Prostate gland (tissue), 2 donors: ENCODE results near the gene GRIK3. TPM values are rescaled to one million over a fixed set of nuclear protein-coding genes. Genes with fewer than 3 reads are reported as not detected.

Experiments
- DNase-seq: peaks from one replicate; pipeline ENCODE4 v3.0.0-alpha.2; 2019; ENCODE audit warnings: low spot score
- H3K27ac ChIP-seq, 2 donors: fragments of 200-600 bp; sonication (generic); 2 replicates each; pipeline ENCODE4 v1.5.1; 2017 to 2019
- H3K27me3 ChIP-seq: fragments of 200-600 bp; sonication (generic); replicated peaks from 2 replicates; pipeline ENCODE4 v1.5.1; 2019; ENCODE audit not compliant: insufficient read depth
- H3K36me3 ChIP-seq, 2 donors: fragments of 200-600 bp; sonication (generic); 1 replicate in 1 of 2; 2 replicates in 1 of 2; pipeline versions ENCODE4 v1.5.1 to v1.8.1; 2017 to 2019
- H3K4me1 ChIP-seq: fragments of 200-600 bp; sonication (generic); replicated peaks from 2 replicates; pipeline ENCODE4 v1.5.1; 2019
- H3K4me3 ChIP-seq, 2 donors: fragments of 200-600 bp; sonication (generic); 2 replicates each; pipeline ENCODE4 v1.5.1; 2017 to 2019
- H3K9me3 ChIP-seq: fragments of 200-600 bp; sonication (generic); 2 replicates; pipeline ENCODE4 v1.5.1; 2017
- POLR2A ChIP-seq: fragments of 450-650 bp; IDR thresholded peaks from one replicate; pipeline ENCODE4 v1.6.1; 2016; ENCODE audit warnings: antibody characterized with exemption, mild to moderate bottlenecking
- POLR2AphosphoS5 ChIP-seq: sonication (generic); formaldehyde crosslinking; IDR thresholded peaks from one replicate; pipeline ENCODE4 v1.6.1; 2017; ENCODE audit warnings: antibody characterized with exemption
- WGBS: methylation state at CpG from one replicate; pipeline ENCODE4 v1.1.5; 2018; 5-methylcytosine and 5-hydroxymethylcytosine counted together
- intact Hi-C: fragments of 100-400 bp; cut with DNase I; formaldehyde crosslinking; loops from one replicate; pipeline ENCODE4 v1.14.2; 2022
- total RNA-seq, 2 donors: library from RNA; depleted of rRNA; stranded (reverse); fragments of >200 nt; gene quantifications; one replicate each; pipeline ENCODE4 v1.1.0, GENCODE V29; 2016
- TF ChIP-seq, protein P1 (sequence below), 4 experiments: fragments of 200-600 bp in 2 of 4; fragments of 450-650 bp in 2 of 4; sonication (generic) in 2 of 4; IDR thresholded peaks; 1 replicate in 3 of 4; 2 replicates in 1 of 4; pipeline ENCODE4 v1.5.1; 2016 to 2019; ENCODE audit warnings: antibody characterized with exemption in 4 of 4, mild to moderate bottlenecking in 2 of 4, moderate library complexity in 2 of 4

GRIK3 gene
- total RNA-seq, 2 donors from 2014 or later, result 0.36 to 5.9 TPM

- no peak for DNase-seq
- H3K27me3 ChIP-seq, result peaks cover 9% of the 10 kb centered on the region
- no peak overlapping the region for H3K4me3 ChIP-seq
- no peaks in the 10 kb centered on the region for H3K4me1 ChIP-seq
- intact Hi-C loops, result no loop called here
- TF ChIP-seq POLR2A (no peak), POLR2AphosphoS5 (no peak)
- TF ChIP-seq, protein P1, sequence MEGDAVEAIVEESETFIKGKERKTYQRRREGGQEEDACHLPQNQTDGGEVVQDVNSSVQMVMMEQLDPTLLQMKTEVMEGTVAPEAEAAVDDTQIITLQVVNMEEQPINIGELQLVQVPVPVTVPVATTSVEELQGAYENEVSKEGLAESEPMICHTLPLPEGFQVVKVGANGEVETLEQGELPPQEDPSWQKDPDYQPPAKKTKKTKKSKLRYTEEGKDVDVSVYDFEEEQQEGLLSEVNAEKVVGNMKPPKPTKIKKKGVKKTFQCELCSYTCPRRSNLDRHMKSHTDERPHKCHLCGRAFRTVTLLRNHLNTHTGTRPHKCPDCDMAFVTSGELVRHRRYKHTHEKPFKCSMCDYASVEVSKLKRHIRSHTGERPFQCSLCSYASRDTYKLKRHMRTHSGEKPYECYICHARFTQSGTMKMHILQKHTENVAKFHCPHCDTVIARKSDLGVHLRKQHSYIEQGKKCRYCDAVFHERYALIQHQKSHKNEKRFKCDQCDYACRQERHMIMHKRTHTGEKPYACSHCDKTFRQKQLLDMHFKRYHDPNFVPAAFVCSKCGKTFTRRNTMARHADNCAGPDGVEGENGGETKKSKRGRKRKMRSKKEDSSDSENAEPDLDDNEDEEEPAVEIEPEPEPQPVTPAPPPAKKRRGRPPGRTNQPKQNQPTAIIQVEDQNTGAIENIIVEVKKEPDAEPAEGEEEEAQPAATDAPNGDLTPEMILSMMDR (IDR thresholded peaks at IDR 0.05), result no peak
- no peaks in the 10 kb centered on the region for H3K9me3 ChIP-seq
- H3K27ac ChIP-seq, result no peak overlapping the region
- WGBS, result 88% methylated on average over 14 of the region's 14 CpGs
- H3K36me3 ChIP-seq, result no peaks in the 10 kb centered on the region
These were observed 180.7 kb downstream of the GRIK3 start for GRCh38 chr1:36853638-36854037.

- Histone ChIP-seq H3K4me1 (no peaks in the 10 kb centered on the region), H3K9me3 (no peaks in the 10 kb centered on the region), H3K36me3 (no peaks in the 10 kb centered on the region), H3K27me3 (peaks cover 9% of the 10 kb centered on the region), H3K4me3 (no peak overlapping the region), H3K27ac (no peak overlapping the region)
- no peak for TF ChIP-seq POLR2A
- TF ChIP-seq, protein P1 (IDR thresholded peaks at IDR 0.05), result no peak
- TF ChIP-seq POLR2AphosphoS5, result no peak
- intact Hi-C loops, result no loop called here
- no peak for DNase-seq
- WGBS, result 83% methylated on average over 5 of the region's 5 CpGs
These were observed 181.7 kb downstream of the GRIK3 start for GRCh38 chr1:36852586-36852985.

DNA sequence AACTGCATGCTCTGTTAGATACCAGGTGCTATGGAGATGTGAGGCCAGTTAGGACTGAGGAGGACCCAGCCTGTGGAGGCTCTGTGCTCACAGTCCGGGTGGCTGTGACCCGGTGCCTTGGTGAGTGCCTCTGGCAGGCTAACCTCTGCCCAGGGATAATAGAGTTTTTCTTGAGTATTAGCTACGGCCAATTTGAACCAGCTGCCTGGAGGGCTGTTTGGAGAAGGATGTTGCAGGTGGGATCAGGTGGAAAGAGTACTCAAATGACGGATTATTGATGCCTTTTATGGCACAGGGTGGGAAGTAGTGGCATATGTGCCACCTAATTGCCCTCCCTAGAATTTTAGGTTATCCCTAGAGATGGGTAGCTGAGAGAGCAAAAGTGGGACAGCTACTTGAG is 182.7 kb downstream of the GRIK3 start:
- peaks cover 12% of the 10 kb centered on the region for H3K27me3 ChIP-seq
- 69% methylated on average over 4 of the region's 4 CpGs for WGBS
- no peak overlapping the region for H3K27ac ChIP-seq
- no peaks in the 10 kb centered on the region for H3K9me3 ChIP-seq
- no peak overlapping the region for H3K4me3 ChIP-seq
- intact Hi-C loops, result no loop called here
- no peak for DNase-seq
- no peaks in the 10 kb centered on the region for H3K36me3 ChIP-seq
- H3K4me1 ChIP-seq, result no peaks in the 10 kb centered on the region
- TF ChIP-seq POLR2AphosphoS5 (no peak), POLR2A (no peak)
- TF ChIP-seq, protein P1 (IDR thresholded peaks at IDR 0.05), result no peak

GRCh38 chr1:36851087-36851486 is 183.2 kb downstream of the GRIK3 start:
- intact Hi-C loops, result no loop called here
- H3K27me3 ChIP-seq, result peaks cover 11% of the 10 kb centered on the region
- WGBS, result 47% methylated on average over 6 of the region's 6 CpGs

GRCh38 chr1:36849956-36850355 is 184.4 kb downstream of the GRIK3 start:
- H3K27me3 ChIP-seq, result peaks cover 8% of the 10 kb centered on the region
- no peaks in the 10 kb centered on the region for H3K36me3 ChIP-seq
- H3K9me3 ChIP-seq, result no peaks in the 10 kb centered on the region
- no peaks in the 10 kb centered on the region for H3K4me1 ChIP-seq
- intact Hi-C loops, result no loop called here
- H3K27ac ChIP-seq, result no peak overlapping the region
- no peak for DNase-seq
- 76% methylated on average over 12 of the region's 12 CpGs for WGBS
- TF ChIP-seq, protein P1 (IDR thresholded peaks at IDR 0.05), result no peak
- TF ChIP-seq POLR2A (no peak), POLR2AphosphoS5 (no peak)
- H3K4me3 ChIP-seq, result no peak overlapping the region

More at GRCh38 chr1:36851087-36851486, 183.2 kb downstream of the GRIK3 start:
- no peak for DNase-seq
- no peaks in the 10 kb centered on the region for H3K4me1 ChIP-seq
- H3K4me3 ChIP-seq, result no peak overlapping the region
- H3K27ac ChIP-seq, result no peak overlapping the region
- no peak for TF ChIP-seq POLR2AphosphoS5
- no peak for TF ChIP-seq POLR2A
- TF ChIP-seq, protein P1 (IDR thresholded peaks at IDR 0.05), result no peak
- no peaks in the 10 kb centered on the region for H3K36me3 ChIP-seq
- no peaks in the 10 kb centered on the region for H3K9me3 ChIP-seq
